GM12873 (cell line): Measurements from ENCODE around the gene SMOC2.

Experiments
- CTCF ChIP-seq: IDR thresholded peaks from 2 replicates; pipeline ENCODE4 v1.5.1; 2012; ENCODE audit warnings: low read depth, mild to moderate bottlenecking, moderate library complexity, low read length, control low read depth; ENCODE audit not compliant: insufficient read depth; ENCODE audit errors: missing control alignments

SMOC2 gene

GRCh38 chr6:168546151-168546550, 105.2 kb downstream of the SMOC2 start:
- no peak for TF ChIP-seq CTCF

- no peak for TF ChIP-seq CTCF
Measured at GRCh38 chr6:168546730-168547129, 105.7 kb downstream of the SMOC2 start.

- TF ChIP-seq CTCF = no peak
Measured at GRCh38 chr6:168550326-168550725, 109.3 kb downstream of the SMOC2 start.

GRCh38 chr6:168554472-168554871, 113.5 kb downstream of the SMOC2 start:
- no peak for TF ChIP-seq CTCF

GRCh38 chr6:168554898-168555617, 114.1 kb downstream of the SMOC2 start:
- no peak for TF ChIP-seq CTCF

GRCh38 chr6:168555618-168556273, 114.8 kb downstream of the SMOC2 start:
- TF ChIP-seq CTCF = no peak

- no peak for TF ChIP-seq CTCF
Measured at GRCh38 chr6:168557512-168557911, 116.5 kb downstream of the SMOC2 start.
